HG03135 (cell line): ENCODE measurements around the gene SLCO4A1.

Experiments
- ATAC-seq: cut with Tn5 transposase; IDR thresholded peaks from one replicate; pipeline ENCODE4 v1.9.1; 2021; ENCODE audit warnings: mild to moderate bottlenecking, moderate library complexity; ENCODE audit not compliant: unreplicated experiment

The SLCO4A1 gene

DNA sequence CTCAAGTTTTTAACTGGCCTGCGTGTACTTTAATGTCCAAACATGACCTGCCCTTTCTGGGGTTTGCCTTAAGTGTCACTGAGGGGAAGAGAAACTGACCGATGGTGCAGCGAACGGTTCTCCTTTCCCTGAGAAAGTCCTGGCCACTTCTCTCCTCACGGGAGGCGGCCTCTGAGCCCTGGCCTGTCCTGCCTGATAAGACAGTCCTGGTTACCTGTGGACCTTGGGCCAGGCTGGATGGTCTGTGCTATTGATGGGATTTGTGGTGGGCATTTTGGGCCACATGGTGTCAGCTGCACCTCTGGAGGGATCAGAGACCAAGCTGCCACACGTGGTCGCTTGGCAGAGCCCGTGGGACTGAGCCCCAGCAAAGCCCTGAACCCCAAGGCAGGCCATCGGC lies 54.7 kb downstream of the SLCO4A1 start:
- ATAC-seq: no peak

DNA sequence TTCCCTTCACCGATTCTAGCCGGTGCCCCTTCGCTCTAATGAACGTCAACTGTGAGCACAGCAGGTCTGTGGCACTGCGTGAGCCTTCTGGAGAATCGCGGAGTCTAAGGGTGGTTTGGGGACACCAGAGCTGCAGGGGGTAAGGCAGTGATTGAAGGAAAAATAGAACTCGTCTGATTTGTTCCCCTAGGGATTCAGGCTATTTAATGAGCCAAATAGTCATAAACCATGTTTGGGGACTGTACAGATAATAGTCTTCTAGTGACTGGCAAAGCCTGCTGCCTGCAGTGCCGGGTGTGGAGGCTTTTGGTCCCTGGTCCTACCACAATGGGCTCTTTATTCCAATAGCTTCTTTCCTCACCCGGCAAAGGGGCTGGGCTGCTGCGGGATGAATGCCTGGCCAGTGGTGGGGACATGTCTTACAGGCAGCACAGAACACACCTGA lies 55.2 kb downstream of the SLCO4A1 start:
- ATAC-seq: no peak

DNA sequence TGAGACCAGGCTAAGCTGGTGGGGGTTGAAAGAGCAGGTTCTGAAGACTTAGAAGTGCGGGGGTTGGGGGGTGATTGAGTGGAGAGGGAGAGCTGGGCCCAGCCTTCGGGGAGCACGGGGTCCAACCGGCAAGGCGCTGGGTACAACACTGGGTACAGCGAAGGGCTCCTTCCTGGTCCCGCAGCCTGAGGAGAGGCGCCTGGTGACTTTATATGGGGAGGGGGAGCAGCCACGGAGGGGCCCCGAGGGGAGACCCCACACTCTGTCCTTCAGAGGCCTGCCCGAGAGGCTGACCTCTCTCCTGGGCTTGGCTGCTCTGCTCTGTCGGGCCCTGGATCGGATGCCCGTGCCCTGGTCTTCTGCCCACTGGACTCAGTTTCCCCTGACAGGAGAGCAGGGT lies 55.9 kb downstream of the SLCO4A1 start:
- ATAC-seq: no peak

DNA sequence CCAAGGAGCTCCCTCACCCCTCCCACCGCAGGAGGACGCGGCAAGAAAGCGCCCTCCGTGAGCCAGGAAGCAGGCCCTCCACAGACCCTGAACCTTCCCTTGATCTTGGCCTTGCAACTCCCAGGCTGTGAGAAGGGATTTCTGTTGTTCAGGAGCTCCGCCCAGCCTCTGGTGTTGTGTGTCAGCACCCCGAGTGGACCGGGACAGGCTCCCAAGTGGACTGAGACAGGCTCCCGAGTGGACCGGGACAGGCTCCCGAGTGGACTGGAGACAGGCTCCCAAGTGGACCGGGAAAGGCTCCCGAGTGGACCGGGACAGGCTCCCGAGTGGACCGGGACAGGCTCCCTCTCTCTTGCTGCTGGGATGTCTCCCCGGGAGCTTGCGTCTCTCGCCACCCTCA lies 57.0 kb downstream of the SLCO4A1 start:
- ATAC-seq: no peak

DNA sequence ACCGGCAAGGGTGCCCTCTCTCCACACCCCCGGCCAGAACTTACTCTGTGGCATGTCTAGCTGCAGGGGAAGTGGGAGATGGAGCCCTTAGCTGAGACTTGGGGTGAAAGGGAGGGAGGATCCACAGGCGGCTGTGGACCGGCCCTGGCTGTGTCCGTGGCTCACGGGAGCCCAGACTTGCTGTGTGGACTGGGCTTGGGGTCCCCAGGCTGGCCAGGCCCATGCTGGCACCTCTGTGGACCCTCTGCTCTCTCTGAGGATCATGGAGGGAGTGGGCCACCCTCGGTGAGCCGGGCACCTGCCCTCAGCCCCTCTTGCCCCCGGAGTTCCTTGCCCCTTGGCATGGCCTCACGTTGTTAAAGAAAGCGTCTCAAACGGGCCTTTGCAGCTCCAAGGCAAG lies 57.4 kb downstream of the SLCO4A1 start:
- ATAC-seq: no peak

DNA sequence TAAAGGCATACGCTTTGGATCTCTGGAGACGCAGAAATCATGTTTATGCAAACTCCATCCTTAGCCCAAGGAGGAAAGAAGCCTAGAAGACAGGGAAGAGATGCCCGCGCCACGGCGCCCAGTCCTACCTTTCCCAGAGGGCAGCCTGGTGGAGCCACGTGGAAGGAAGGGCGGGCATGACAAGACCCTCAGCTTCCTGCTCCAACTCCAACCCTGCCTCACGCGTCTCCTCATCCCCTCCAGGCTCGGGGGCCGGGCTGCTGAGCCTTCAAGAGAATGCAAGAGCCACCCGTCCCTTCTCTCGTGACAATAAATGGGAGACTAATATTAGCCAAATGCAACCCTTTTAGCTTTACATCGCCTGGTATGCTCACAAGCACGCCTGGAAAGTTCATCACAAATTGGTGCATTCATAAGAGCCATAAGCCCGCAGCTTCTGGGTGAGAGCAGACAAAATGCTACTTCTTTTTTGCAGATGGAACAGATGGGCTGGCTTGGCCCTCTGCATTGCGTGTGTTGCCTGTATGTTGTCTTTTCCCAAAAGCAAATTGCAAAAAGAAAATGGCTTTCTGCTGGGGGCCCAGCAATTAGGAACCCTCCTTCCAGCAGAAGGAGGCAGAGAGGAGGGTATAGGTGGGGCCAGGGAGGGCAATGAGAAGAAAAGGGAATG lies 58.1 kb downstream of the SLCO4A1 start:
- no peak for ATAC-seq

DNA sequence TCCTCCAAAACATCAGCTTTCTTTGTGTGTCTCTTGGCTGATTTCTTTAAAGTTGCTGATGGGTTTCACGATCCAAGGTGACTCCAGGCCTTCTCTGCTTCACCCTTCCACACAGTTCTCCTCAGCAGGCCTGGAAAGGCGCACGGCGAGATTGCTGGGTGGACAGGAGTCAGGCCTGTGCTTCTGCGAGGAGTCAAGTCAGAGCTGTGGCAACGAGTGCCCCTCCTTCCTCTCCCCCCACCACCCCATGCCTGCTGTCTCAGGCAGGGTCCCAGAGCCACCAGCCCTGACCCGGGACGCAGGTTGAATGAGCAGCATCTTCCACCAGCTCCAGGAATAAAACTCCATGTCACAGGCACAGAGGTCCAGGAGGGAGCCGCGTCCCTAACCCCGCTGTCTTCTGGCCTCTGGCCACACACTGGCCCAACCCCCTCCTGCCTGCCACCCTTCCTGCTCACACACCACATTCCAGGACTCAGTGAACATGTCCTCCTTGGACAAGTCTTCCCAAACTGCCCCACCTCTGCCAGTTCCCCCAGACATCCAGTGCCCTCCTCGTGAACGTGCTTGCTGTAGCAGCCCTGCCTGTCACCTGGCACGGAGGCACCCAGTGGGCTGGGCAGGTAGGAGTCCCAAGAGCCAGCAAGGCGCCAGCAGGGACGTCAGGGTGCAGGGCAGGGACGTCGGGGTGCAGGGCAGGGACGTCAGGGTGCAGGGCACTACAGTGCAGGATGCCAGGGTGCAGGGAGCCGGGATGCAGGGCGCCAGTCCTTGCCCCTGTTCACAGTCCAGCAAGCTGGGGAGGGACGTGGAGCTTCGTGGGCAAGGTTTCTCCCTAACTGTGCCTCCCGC lies 59.1 kb downstream of the SLCO4A1 start:
- ATAC-seq: no peak

DNA sequence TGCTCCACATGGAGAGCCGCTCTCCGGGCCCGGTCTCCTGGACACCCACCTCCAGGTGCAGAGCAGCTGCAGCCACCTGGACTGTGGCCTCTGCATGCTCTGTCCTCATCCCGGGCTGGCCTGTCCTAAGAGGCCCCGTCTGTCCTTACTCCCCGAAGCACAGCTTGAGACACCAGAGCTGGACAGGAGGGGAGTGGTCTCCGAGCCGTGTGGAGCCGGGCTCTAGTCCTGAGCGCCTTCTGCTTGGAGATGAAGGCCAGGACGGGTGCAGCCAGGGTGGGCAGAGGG lies 59.7 kb downstream of the SLCO4A1 start:
- no peak for ATAC-seq

DNA sequence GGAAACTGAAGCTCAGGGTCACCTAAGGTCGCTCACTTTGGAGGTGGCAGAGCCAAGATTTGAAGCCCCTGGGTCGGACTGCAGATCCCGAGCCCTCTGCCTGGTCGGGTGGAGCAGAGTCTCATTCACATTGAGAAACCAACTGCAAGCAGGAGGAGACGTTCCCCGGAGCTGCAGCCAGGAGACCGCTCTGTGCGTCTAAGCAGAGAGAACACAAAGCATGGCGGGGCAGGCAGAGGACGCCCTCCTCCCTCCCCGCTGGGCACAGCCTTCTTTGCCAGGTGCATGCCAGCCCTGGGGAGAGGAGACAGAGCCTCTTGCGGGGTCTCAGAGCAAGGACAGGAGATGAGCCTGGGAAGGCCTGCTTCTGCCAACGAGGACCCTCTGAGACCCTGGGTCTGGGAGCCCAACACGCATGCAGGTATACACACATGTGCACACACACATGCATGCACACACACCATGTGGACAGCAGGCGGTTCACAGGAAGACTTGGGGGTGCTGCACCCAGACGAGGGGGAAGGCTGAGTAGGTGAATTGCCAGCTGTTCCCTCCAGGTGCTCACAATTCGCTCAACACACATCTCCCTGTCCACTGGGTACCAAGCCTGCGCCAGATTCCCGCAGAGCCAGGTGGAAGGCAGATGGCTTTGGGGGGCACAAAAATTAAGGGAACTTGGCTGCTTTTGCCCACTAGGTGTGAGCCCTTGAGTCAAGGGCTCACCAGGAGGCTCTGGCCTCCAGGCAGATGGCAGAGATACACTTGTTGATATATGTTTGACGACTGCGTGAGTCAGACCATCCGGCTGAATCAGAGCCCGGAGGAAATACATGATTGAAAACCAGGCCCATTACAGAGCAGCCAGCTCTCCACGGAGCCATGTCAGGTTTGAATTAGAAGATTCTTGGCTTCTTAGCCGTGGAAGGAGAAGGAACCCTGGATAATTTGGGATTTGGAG lies 60.9 kb downstream of the SLCO4A1 start:
- ATAC-seq: no peak

DNA sequence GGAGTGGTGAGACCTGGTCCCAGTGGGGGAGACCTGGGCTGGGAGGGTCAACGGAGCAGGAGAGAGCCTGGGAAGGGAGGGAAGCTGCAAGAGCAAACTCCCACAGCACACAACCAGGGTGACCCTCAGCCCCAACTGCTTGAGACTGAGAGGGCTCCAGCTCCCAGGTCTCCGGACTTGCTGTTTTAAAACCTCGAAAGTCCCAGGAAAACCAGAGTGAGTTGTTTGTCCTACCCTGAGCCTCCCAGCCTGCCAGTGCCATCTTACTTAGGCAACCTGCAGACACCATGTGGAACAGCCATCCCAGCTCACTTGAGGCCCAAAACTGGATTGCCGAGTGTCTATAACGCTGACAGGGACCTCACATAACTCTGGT lies 61.5 kb downstream of the SLCO4A1 start:
- no peak for ATAC-seq

DNA sequence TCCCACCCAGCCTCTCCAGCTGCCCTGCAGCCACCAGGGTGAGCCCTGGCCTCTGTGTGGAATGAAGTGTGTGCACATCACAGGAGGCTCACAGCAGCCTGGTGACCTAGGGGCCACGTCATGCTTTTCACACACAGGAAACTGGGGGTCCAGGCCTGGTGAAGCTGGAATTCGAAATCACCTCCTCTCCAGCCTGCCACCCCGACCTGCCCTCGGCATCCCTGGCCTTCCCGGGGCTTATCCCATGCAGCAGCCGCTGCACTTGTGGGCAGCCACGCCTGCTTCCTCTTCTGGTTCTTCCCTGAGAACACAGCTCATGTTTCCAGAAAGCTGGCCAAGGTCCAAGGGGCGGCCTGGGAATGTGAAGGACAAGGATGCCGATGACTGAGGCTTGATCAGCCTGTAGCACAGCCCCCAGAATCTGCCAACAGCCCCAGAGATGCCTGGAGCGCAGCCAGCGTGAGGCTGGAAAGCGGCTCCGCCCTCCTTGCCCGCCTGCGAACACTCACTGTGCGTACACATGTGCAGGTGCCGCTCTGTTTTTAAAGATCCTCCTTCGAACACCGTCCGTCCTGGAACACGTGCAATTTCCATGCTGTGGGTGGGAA lies 62.1 kb downstream of the SLCO4A1 start:
- ATAC-seq: no peak

DNA sequence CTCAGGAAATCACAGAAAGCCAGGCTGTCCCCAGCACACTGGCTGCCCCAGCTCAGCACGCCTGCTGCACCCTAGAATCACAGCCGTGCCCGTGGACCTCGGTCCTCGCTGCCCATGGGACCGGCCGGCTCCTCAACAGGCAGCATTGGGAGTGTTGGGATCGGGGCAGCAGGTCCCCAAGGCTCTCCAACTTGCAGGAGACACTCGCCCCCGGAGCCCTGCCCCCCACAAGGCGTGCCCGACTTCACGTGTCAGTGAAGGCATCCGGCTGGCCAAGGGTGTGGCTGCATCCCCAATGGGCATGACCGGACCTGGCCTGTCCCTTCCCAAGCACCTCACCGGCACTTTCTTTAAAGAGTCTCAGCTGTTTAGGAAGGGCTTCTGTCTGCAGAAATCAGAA lies 63.3 kb downstream of the SLCO4A1 start:
- no peak for ATAC-seq

DNA sequence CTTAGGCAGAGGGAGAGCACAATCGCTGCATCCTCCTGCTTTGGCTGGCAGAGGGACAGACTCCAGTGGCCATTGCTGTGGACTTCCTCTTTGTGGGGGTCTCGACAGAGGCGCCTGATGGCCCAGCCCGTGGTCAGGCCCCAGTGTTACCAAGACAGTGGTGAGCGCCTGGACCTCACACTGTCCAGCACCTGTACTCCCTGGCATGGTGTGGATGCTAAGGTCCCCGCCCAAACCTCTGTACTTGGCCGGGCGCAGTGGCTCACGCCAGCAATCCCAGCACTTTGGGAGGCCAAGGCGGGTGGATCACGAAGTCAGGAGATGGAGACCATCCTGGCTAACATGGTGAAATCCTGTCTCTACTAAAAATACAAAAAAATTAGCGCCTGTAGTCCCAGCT lies 64.0 kb downstream of the SLCO4A1 start:
- no peak for ATAC-seq

DNA sequence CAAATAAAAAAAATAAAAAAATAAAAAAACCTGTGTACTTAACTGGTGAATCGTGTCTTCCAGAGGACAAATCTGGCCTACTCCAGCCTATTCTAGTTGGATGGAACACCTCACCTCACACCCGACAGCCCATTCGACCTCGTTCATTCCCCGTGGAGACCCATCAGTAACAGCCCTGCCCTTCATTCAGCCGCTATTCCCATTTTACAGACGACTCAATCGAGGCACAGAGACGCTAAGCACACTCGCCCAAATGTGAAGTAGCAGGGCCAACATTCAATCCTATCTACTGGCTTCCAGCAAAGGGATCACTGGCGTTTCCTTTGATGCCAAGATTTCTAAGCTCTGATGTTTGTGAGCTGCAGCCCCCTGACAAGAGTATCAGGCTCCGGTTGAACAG lies 64.6 kb downstream of the SLCO4A1 start:
- no peak for ATAC-seq

DNA sequence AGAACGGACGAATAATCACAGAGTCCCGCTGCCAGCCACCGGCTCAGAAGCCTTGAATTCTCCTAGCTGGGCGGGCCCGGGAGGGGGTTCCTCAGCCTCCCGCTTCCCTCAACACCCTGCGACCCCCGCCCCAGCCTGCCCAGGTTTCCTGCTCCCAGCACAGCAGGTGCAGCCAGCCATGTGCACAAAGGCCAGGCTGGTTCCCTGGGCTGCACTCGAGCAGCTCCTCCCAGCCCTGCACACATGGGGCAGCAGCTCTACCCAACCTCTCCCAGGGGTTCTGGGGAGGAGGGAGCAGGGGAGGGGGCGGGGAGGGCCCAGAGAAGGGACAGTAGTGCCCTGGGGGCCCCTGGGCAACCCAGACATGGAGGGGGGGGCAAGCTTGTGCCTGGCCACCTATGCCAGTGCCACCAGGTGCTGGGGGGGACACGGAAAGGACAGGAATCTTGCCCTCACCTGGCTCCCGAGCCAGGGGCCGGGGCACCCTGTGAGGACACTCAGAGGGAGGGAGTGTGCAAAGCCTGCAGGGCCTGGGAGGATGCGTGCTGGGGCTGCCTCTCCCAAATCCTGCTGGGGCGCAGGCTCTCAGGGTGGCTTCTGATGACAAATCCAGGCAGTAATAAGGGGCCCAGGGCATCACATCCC lies 65.1 kb downstream of the SLCO4A1 start:
- ATAC-seq: no peak

DNA sequence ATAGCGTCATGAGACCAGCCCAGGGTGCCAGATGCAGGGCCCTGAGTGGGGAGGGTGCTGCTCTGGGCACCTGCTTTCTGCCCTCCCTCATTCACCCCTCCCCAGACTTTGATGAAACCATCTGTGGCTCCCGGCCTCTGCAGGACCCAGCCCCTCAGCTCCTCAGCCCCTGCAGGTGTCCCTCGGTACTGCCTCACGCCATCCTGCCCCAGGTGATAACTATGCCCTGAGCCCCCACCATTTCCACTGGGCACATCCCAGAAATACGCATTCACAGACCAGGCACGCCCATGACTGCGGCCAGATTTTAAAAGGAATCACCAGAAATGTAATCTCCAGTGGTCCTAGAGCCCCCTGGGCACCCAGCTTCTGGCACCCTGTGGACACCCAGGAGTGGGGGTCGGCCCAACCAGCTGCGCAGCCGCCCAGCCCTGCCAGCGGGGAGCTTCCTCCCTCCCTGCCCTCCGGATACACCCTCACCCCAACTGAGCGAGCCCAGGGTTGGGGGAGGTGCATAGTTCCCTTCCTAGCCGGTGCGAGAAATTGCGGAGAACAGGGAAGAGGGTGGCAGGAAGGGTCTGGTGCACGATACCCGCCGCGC lies 65.7 kb downstream of the SLCO4A1 start:
- no peak for ATAC-seq

DNA sequence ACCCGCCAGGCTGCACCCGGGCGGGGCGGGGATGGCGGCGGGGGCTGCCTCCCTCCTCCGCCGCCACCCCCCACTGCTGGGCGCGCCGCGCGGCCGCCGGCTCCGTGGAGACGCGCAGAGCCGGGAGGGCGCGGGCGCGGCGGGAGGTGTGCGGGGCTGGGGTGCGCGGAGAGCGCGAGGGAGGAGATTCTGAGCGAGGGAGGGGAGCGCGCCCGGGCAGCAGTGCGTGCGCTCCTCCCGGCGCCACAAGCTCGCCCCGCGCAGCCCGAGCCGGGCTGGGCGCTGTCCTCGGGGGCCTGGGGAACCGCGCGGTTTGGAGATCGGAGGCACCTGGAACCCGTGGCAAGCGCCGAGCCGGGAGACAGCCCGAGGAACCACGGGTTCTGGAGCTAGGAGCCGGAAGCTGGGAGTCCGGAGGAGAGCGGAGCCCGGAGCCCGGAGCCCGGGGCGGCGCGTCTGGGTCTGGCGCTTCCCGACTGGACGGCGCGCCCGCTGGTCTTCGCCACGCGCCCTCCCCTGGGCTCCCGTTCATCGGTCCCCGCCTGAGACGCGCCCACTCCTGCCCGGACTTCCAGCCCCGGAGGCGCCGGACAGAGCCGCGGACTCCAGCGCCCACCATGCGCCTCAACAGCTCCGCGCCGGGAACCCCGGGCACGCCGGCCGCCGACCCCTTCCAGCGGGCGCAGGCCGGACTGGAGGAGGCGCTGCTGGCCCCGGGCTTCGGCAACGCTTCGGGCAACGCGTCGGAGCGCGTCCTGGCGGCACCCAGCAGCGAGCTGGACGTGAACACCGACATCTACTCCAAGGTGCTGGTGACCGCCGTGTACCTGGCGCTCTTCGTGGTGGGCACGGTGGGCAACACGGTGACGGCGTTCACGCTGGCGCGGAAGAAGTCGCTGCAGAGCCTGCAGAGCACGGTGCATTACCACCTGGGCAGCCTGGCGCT lies 66.6 kb downstream of the SLCO4A1 start, which contains the start of gene NTSR1:
TSS of gene NTSR1 (plus strand) at position 246 of the 946 bp plus-strand sequence. CDS start at position 618, 372 bp downstream.
- ATAC-seq: no peak

DNA sequence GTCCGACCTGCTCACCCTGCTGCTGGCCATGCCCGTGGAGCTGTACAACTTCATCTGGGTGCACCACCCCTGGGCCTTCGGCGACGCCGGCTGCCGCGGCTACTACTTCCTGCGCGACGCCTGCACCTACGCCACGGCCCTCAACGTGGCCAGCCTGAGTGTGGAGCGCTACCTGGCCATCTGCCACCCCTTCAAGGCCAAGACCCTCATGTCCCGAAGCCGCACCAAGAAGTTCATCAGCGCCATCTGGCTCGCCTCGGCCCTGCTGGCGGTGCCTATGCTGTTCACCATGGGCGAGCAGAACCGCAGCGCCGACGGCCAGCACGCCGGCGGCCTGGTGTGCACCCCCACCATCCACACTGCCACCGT lies 67.2 kb downstream of the SLCO4A1 start:
- ATAC-seq: no peak
